GM21360 (cell line): ENCODE results near the gene SYNPO2.

ENCODE experiments used
- ATAC-seq: cut with Tn5 transposase; IDR thresholded peaks from one replicate; pipeline ENCODE4 v1.9.1; 2021; ENCODE audit warnings: mild to moderate bottlenecking, moderate library complexity; ENCODE audit not compliant: unreplicated experiment

Gene SYNPO2, protein sequence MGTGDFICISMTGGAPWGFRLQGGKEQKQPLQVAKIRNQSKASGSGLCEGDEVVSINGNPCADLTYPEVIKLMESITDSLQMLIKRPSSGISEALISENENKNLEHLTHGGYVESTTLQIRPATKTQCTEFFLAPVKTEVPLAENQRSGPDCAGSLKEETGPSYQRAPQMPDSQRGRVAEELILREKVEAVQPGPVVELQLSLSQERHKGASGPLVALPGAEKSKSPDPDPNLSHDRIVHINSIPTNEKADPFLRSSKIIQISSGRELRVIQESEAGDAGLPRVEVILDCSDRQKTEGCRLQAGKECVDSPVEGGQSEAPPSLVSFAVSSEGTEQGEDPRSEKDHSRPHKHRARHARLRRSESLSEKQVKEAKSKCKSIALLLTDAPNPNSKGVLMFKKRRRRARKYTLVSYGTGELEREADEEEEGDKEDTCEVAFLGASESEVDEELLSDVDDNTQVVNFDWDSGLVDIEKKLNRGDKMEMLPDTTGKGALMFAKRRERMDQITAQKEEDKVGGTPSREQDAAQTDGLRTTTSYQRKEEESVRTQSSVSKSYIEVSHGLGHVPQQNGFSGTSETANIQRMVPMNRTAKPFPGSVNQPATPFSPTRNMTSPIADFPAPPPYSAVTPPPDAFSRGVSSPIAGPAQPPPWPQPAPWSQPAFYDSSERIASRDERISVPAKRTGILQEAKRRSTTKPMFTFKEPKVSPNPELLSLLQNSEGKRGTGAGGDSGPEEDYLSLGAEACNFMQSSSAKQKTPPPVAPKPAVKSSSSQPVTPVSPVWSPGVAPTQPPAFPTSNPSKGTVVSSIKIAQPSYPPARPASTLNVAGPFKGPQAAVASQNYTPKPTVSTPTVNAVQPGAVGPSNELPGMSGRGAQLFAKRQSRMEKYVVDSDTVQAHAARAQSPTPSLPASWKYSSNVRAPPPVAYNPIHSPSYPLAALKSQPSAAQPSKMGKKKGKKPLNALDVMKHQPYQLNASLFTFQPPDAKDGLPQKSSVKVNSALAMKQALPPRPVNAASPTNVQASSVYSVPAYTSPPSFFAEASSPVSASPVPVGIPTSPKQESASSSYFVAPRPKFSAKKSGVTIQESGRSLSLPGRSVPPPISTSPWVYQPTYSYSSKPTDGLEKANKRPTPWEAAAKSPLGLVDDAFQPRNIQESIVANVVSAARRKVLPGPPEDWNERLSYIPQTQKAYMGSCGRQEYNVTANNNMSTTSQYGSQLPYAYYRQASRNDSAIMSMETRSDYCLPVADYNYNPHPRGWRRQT

DNA sequence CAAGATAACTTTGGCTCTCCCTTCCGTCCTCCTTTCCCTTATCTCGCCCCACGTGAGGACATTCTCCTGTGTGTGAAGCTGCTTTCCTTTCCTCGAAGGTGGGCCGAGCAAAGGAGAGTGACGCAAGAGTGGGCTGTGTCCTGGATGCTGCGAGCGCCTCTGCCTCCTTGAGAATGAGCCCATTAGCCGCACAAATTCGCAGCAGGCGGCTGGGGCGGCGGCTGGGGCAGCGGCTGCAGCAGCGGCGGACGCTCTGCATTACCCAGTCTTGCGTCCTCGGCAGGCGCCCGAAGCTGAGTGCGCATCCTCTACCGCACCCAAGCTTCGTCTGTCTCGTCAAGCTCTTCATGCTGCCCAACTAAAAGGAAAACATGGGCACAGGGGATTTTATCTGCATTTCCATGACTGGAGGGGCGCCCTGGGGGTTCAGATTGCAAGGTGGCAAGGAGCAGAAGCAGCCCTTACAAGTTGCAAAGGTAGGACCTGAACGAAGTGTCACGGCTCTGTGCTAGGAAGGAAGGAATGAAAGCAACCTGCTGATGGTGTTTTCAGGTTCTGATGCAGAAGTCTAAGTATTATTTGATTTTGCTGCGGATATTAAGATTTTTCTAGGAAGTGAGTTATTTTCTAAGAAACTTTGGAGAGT is at the start of gene SYNPO2:
TSS of gene SYNPO2 (plus strand) at position 189 of the 646 bp plus-strand sequence. CDS start at position 372, 183 bp downstream.
- ATAC-seq, result peak; percentile 79

DNA sequence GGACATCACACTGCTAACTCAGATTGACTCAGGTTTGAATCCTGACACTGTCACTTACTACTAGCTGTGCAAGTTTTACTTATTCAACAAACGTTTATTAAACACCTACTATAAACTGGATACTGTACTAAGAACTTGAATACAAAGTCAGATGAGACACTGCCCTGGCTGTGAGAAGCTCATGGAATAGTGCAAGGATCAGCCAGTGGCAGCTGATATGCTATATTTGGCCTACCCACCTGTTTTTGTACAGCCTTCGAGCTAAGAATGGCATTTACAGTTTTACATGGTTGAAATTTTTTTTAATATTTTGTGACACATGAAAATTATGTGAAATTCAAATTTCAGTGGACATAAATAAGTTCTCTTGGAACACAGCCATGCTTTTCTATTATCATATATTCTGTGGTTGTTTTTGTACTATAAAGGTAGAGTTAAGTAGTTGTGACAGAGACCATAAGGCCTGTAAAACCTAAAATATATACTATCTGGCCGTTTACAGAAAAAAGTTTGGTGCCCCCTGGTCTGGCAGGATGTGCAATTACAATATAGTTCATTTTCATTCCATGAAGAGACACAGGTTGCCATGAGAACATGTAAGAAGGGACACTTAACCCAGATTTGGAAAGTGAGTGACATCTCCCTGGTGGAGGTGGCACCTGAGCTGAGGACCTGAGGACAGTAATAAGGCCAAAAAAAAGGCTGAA is 49.3 kb upstream of the SYNPO2 start:
- no peak for ATAC-seq

DNA sequence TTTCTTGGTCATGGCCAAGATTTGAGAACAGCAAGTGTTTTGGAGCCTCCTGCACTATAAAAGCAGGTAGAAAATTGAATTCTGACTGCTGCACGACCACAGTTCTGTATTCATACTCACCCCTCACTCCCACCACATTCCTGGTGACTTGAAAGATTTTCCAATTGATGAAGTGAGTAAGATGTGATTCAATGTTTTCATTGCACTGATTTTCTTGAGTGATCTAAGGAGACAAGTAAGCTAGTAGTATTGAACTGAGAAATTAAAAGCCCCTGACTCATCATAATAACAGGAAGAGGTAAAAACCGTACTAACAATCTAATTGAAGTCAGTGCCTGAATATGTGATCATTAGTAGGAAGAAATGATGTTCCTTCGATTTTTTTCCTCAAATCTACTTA is 46.6 kb upstream of the SYNPO2 start:
- no peak for ATAC-seq

DNA sequence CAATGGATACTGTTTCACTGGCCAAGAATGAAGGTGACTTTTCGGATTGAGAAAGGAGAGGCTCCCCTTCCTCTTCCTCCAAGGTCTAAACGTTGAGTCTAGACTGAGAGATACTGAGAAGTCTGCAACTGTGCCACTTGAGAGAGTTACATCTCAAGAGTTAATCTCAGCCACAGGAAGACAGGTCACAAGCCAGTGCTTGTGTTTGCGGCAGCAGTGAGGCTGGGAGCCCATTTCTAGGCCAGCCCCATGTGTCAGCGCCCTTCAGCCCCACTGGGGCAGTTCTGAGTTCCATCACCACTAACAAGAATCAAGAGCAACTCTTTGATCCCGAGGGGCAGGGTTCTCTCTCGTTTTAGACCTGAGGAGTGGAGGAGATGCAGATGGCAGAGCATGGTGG is 45.4 kb upstream of the SYNPO2 start:
- ATAC-seq, result no peak

DNA sequence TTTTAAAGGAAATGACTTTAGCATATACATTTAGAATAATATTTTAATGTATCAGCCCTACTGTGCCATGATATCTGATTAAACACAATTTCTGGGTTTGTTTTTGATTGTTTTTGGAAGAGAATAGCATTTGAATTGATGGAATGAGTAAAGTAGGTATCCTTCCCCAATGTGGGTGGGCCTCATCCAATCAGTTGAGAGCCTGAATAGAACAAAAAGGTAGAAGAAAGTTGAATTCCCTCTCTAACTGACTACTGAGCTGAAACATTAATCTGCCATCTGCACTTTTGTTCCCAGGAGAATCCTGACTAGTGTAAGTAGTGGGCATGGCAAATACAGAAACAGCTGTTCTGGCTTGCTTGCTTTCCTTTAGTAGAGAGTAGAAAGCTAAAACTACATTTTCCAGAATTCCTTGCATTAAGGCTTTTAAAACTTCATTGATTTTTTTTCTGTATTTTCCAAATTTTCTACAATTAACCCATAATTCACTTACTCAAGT is 43.1 kb upstream of the SYNPO2 start:
- no peak for ATAC-seq

DNA sequence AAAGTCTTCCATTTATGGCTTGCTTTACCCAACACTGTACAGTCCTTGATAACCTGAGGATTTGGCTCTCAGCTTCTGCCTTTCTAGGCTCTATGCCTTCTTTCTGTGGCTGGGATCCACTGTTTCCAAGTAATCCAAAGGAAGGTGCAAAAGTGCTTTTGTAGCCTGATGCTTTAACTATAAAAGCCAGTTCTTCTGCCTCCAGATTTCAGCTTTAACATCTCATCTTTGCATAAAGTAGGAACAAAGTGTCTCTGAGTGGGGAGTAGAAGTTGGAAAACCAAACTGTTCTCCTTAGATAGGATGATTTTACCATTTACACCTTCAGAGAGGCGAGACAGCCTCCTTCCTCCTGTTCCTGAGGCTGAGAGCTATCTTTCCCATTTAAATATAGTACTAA is 41.7 kb upstream of the SYNPO2 start:
- ATAC-seq, result no peak

DNA sequence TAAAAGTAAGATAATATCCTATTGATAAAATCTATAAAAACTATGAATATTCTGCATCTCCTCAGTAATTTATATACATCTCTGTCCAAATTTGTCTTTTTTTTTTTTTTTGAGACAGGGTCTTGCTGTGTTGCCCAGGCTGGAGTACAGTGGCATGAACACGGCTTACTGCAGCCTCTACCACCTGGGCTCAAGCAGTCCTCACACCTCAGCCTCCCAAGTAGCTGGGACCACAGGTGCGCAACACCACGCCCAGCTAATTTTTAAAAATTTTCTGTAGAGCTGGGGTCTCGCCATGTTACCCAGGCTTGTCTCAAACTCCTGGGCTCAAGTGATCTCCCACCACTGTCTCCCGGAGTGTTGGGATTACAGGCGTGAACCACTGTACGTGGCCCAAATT is 40.4 kb upstream of the SYNPO2 start:
- ATAC-seq, result no peak

DNA sequence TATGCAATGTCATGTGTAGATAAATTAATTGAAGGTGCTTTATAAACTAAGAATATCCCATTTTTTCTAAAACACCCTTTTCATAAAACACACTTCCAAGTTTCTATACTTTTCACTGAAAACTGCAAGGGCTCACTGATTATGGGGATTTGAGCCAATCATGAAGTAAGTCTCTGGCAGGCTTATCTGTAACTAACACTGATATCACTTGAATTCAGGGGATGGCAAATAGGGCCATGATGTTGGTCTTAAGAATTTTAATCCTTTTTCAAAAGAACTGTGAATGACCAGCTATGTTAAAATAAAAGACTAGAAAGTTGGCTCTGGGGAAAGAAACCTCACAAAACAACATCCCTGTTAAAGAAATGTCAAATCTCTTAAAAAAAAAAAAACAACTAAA is 39.8 kb upstream of the SYNPO2 start:
- no peak for ATAC-seq

DNA sequence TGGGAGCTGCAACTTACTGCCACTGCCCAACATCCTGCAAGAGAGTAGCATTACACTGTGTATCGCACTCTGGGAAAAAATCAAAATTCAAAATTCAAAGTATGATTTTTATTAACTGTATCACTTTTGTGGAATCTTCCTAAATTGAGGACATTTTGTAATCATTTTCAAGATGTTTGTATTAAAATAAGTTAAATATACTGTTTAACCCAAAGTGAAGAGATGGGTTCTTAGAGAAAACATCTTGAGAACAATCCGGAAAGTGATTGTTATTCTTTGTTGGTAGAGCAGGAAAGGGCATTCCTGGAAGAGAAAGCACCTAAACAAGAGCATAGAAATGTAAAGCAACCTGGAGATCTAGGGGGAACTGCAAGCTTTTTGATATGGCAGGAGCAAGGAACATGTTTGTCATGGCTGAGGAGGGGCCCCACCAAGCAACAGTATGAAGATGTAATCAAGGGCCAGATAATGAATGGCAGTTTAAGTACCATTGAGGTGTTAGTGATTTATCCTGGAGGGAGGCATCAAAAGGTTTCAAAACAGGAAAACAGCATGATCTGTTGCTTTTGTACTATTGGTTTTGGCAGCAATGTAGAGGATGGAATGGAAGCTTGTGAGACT is 38.7 kb upstream of the SYNPO2 start:
- no peak for ATAC-seq

DNA sequence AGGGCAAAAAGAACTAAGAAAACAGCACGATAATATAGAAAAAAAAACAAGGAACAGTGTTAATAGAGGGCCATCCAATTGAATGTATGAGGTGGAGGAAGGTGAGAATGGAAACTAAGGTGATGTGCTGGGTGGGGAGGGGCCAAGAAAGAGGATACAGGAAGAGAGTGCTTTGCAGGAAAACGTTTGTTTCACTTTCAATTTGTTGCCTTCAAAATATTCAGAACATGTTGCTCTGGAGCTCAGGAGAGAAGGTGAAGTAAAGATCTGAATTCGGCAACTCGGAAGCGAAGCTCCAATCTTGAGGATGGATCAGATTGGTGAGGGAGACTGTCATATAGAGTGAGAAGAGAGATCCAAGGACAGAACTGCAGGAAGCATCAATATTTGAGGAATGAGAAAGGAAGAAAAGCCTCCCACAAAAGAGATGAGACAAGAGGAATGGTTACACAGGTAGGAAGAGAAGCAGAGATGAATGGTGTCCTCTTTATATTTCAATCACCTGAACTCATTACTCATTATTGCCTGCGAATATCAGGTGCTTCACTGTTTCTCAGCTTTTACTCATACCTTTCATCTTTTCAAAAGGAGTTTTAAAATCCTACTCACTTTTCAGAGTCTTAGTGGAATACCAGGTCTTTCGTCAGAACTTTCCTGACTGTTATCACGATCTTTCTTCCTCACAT is 38.0 kb upstream of the SYNPO2 start:
- ATAC-seq, result peak; percentile 92

DNA sequence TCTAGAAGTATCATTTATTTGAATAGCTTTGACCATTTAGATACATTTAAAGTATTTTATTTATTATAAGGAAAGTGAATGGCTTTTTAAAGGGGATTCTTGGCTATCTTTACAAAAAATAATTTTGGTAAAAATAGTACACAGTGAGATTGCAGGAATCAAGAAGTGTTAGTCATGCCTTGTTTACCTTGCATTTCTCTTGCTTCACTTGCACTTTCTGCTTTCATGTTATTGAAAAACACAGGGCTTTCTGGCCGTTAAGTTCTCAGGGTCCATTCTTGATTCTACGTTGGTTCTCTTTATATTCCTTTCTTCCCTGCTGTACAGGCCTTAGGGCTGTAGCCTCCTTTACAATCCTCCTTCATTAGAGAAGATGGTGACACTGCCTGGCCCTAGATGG is 30.9 kb upstream of the SYNPO2 start:
- no peak for ATAC-seq

DNA sequence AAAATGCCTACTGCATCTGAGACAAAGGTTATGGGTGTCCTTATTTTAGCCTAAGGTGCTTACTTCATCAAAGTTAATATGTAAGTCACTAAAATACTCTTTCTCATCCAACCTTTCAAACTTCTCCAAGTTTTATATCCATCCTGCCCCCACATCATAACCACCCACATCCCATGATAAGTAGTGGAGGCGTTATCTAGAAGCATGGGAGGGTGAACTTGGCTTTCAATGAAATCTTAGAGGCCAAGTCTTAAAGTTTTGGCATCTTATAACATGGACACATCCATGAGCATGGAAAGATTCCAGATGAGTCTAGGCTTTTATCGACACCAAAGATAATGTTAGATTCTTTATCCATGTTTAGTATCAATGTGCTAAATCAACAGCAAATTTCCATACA is 29.9 kb upstream of the SYNPO2 start:
- no peak for ATAC-seq

DNA sequence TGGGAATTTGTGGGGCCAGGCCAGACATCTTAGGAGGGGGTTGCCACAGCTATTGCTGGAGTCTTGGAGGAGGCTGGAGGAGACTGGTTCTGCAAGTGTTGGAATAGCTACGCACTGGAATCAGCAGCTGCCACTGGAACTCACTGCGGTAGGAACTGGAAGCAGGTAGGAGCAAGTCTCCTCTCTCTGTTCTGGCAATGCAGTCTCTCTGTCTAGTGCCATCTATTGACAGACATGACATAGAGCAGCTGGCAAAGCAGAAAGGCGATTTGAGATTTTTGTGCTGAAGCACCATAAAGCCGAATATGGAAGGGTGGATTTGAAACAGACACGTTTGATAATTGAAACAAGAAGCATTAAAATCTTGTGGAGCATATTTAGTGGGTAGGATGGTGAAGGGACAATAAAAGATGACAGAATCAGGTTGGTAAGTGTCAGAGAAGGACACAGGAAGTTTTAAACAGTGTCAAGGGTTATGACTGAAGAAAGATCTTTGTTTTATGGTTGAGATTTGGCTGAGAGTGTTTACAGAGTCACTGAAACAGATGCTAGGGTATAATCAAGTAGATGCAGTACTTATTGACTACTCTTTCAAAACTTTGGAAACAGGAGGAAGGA is 23.5 kb upstream of the SYNPO2 start:
- ATAC-seq, result peak; percentile 87

DNA sequence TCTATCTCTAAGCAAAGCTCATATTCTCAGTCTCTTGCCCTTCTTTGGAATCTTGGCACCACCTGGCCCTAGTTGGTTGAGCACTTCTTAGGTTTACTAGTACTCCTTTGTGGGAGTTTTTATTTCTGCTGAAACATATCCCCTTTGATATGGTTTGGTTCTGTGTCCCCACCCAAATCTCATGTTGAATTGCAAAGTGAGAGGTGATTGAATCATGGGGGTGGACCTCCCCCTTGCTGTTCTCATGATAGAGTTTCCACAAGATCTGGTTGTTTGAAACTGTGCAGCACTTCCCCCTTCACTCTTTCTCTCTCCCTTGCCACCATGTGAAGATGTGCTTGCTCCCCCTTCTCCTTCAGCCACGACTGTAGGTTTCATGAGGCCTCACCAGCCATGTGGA is 22.2 kb upstream of the SYNPO2 start:
- ATAC-seq, result no peak

DNA sequence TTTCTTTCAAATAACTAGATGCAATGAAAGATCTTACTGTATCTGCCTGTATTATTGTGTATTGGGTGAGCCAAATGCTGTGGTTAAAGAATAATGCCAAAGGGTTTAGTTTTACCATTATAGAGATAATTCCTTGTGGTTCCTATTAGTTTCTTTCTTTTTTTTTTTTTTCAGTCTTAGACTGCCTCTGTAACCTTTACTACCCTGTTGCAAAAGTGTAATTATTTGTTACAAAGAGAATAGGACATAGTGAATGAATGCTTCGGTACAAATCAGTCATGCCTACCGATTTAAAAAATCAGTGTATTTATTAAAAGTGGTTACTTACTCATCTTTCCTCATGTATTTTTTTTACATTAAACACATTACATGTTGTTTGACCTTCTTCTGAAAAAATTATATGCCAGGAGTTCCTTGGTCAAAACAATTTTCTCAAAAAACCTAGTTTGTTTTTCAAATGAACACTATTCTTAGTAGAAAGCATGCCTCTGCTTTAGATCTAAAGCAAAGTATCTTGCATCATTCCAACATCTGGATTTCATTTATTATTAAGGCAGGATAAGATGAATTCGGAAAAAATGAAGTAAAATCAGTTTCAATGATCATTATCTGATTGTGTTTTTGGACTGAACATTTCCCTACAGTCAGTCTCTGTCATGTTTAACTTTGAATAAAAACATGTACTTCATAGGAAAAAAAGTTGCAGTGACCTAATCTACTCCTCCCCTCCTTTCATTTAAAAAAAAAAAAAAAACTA is 21.2 kb upstream of the SYNPO2 start:
- no peak for ATAC-seq

DNA sequence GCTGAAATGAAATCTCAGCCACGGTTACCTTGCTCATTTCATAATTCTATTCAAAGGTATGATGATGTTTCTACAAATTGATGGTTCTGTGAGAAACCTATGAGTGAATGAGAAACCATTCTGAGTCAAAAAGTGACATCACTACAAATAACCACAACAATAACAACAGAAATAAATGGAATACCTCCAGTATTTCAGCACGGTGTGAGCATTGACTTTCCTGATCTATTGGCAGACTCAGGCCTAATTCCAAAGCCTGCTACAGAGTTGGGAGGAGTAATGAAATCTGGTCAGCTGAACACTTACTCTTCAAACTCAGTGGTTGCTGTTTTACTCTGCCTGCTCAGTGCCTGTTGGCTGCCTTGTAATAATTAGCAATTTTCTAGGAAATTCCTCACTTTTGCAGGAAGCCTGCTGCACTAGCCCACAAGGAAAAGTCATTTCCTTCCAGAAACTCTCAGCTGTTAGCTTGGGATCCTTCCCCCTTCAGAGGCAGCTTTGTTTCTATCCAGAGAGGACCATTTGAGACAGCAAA is 18.8 kb upstream of the SYNPO2 start:
- ATAC-seq, result no peak

DNA sequence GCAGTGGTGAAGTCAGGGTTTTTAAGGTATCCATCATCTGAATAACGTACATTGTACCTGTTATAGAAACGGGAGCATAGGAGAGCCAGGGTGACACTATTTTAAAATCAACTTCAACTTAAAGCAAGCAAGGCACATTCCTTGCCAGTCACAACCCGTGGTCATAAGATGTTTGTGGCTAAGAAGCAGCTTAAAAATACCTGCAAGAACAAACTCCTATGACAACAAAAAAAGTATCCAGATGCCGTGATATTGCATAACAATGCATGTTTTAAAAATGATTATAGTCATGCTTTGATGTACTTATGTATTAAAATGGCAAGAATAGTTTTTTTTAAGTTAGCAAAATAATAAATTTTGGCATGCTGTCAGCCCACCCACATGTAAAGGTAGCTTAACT is 16.5 kb upstream of the SYNPO2 start:
- ATAC-seq, result no peak

DNA sequence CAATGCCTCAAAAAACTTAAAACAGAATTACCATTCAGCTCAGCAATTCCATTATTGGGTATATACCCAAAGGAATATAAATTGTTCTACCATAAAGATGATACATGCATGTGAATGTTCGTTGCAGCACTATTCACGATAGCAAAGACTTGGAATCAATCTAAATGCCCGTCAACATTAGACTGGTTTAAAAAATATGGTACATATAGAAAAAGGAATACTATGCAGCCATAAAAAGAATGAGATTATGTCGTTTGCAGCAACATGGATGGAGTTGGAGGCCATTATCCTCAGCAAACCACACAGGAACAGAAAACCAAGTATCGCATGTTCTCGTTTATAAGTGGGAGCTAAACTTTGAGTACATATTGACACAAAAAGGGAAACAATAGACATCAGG is 10.9 kb upstream of the SYNPO2 start:
- ATAC-seq, result no peak
